Osteoblast (primary cell): ENCODE measurements around the gene UAP1. TPM values are rescaled to one million over a fixed set of nuclear protein-coding genes. Genes with fewer than 3 reads are reported as not detected.

Experiments
- DNase-seq: peaks from one replicate; pipeline ENCODE4 v3.0.0; 2011; ENCODE audit warnings: low spot score, mixed read lengths; ENCODE audit not compliant: insufficient read length; ENCODE audit errors: missing footprints
- H2AFZ ChIP-seq: 2 replicates; pipeline ENCODE4 v1.6.0; 2011; ENCODE audit warnings: mild to moderate bottlenecking, low read length
- H3K27ac ChIP-seq: 2 replicates; pipeline ENCODE4 v1.5.1; 2011; ENCODE audit warnings: mild to moderate bottlenecking, low read depth, low read length, moderate library complexity
- H3K27me3 ChIP-seq: 2 replicates; pipeline ENCODE4 v1.6.0; 2012; ENCODE audit warnings: mild to moderate bottlenecking, control low read depth, inconsistent platforms, low read length, moderate library complexity; ENCODE audit not compliant: insufficient read depth
- H3K36me3 ChIP-seq: 2 replicates; pipeline ENCODE4 v1.5.1; 2011; ENCODE audit warnings: mild to moderate bottlenecking, low read length, control low read depth, moderate library complexity; ENCODE audit not compliant: insufficient read depth
- H3K4me1 ChIP-seq: 2 replicates; pipeline ENCODE4 v1.5.1; 2011; ENCODE audit warnings: mild to moderate bottlenecking, low read length, control low read depth, moderate library complexity; ENCODE audit not compliant: insufficient read depth
- H3K4me2 ChIP-seq: 2 replicates; pipeline ENCODE4 v1.6.0; 2011; ENCODE audit warnings: mild to moderate bottlenecking, low read length; ENCODE audit not compliant: insufficient read depth
- H3K4me3 ChIP-seq: fragments of 200-600 bp; sonication (generic); 3 replicates; pipeline ENCODE4 v1.5.1; 2012; ENCODE audit warnings: mild to moderate bottlenecking, low read length, inconsistent platforms; ENCODE audit not compliant: insufficient read depth
- H3K79me2 ChIP-seq: 2 replicates; pipeline ENCODE4 v1.6.0; 2012; ENCODE audit warnings: mild to moderate bottlenecking, low read length, control low read depth, inconsistent platforms; ENCODE audit not compliant: insufficient read depth
- H3K9me3 ChIP-seq: 2 replicates; pipeline ENCODE4 v1.5.1; 2011; ENCODE audit warnings: low read depth, low read length, control low read depth
- H4K20me1 ChIP-seq: 2 replicates; pipeline ENCODE4 v1.6.0; 2012; ENCODE audit warnings: mild to moderate bottlenecking, low read length, control low read depth; ENCODE audit not compliant: insufficient read depth
- CTCF ChIP-seq: IDR thresholded peaks from 2 replicates; pipeline ENCODE4 v1.5.1; 2011; ENCODE audit warnings: mild to moderate bottlenecking, low read depth, low read length, moderate library complexity; ENCODE audit errors: extremely low read depth
- total RNA-seq: library from RNA; depleted of rRNA; stranded (reverse); fragments of >200 nt; gene quantifications from 2 replicates; pipeline ENCODE4 v1.2.3, GENCODE V29; 2012

The UAP1 gene
- total RNA-seq, 1 donor = 141 TPM

GRCh38 chr1:162550925-162551324, 10.6 kb upstream of the UAP1 start:
- Histone ChIP-seq H3K9me3 (no peaks in the 10 kb centered on the region), H3K27me3 (no peaks in the 10 kb centered on the region), H2AFZ (no peak overlapping the region), H3K4me3 (no peak overlapping the region), H3K79me2 (no peaks in the 10 kb centered on the region), H4K20me1 (no peaks in the 10 kb centered on the region), H3K4me2 (no peak overlapping the region), H3K36me3 (no peaks in the 10 kb centered on the region), H3K27ac (no peak overlapping the region), H3K4me1 (peaks cover 26% of the 10 kb centered on the region)
- no peak for TF ChIP-seq CTCF
- peak; percentile 34 for DNase-seq

- no peak for TF ChIP-seq CTCF
- Histone ChIP-seq H3K4me3 (no peak overlapping the region), H3K4me1 (peaks cover 26% of the 10 kb centered on the region), H3K27ac (peak overlapping the region; percentile 7), H2AFZ (no peak overlapping the region), H3K4me2 (no peak overlapping the region), H3K9me3 (no peaks in the 10 kb centered on the region), H3K79me2 (no peaks in the 10 kb centered on the region), H4K20me1 (no peaks in the 10 kb centered on the region), H3K36me3 (no peaks in the 10 kb centered on the region), H3K27me3 (no peaks in the 10 kb centered on the region)
- DNase-seq = no peak
Measured at GRCh38 chr1:162551969-162552683, 9.4 kb upstream of the UAP1 start.

- no peak overlapping the region for H2AFZ ChIP-seq
- no peaks in the 10 kb centered on the region for H4K20me1 ChIP-seq
- no peak for TF ChIP-seq CTCF
- no peaks in the 10 kb centered on the region for H3K9me3 ChIP-seq
- no peaks in the 10 kb centered on the region for H3K27me3 ChIP-seq
- peaks cover 26% of the 10 kb centered on the region for H3K4me1 ChIP-seq
- no peaks in the 10 kb centered on the region for H3K79me2 ChIP-seq
- no peak overlapping the region for H3K27ac ChIP-seq
- DNase-seq = no peak
- no peaks in the 10 kb centered on the region for H3K36me3 ChIP-seq
- no peak overlapping the region for H3K4me2 ChIP-seq
- no peak overlapping the region for H3K4me3 ChIP-seq
Measured at GRCh38 chr1:162552684-162553252, 8.8 kb upstream of the UAP1 start.

GRCh38 chr1:162554258-162554657, 7.3 kb upstream of the UAP1 start:
- Histone ChIP-seq H3K4me1 (peaks cover 13% of the 10 kb centered on the region), H3K27ac (no peak overlapping the region), H3K27me3 (no peaks in the 10 kb centered on the region), H3K4me3 (no peak overlapping the region), H3K9me3 (no peaks in the 10 kb centered on the region), H3K4me2 (no peak overlapping the region), H3K79me2 (no peaks in the 10 kb centered on the region), H4K20me1 (no peaks in the 10 kb centered on the region), H3K36me3 (no peaks in the 10 kb centered on the region), H2AFZ (no peak overlapping the region)
- peak; percentile 69 for DNase-seq
- TF ChIP-seq CTCF = no peak
